Neuron (in vitro differentiated cells): Measurements from ENCODE around the gene ZYG11A.

Experiments
- H2AFZ ChIP-seq: one replicate; pipeline ENCODE4 v1.6.1; 2013; ENCODE audit warnings: low read depth, mild to moderate bottlenecking, inconsistent platforms, low read length, moderate library complexity
- H3K27me3 ChIP-seq: one replicate; pipeline ENCODE4 v1.6.1; 2013; ENCODE audit warnings: low read length; ENCODE audit not compliant: insufficient read depth
- H3K36me3 ChIP-seq: one replicate; pipeline ENCODE4 v1.6.1; 2013; ENCODE audit warnings: low read length; ENCODE audit not compliant: insufficient read depth
- H3K4me1 ChIP-seq: one replicate; pipeline ENCODE4 v1.6.1; 2013; ENCODE audit warnings: low read length; ENCODE audit not compliant: insufficient read depth
- H3K4me3 ChIP-seq: 2 replicates; pipeline ENCODE4 v1.5.1; 2013; ENCODE audit warnings: mild to moderate bottlenecking, low read length, moderate library complexity
- H3K9me3 ChIP-seq: one replicate; pipeline ENCODE4 v1.6.1; 2013; ENCODE audit warnings: low read length

The ZYG11A gene

DNA sequence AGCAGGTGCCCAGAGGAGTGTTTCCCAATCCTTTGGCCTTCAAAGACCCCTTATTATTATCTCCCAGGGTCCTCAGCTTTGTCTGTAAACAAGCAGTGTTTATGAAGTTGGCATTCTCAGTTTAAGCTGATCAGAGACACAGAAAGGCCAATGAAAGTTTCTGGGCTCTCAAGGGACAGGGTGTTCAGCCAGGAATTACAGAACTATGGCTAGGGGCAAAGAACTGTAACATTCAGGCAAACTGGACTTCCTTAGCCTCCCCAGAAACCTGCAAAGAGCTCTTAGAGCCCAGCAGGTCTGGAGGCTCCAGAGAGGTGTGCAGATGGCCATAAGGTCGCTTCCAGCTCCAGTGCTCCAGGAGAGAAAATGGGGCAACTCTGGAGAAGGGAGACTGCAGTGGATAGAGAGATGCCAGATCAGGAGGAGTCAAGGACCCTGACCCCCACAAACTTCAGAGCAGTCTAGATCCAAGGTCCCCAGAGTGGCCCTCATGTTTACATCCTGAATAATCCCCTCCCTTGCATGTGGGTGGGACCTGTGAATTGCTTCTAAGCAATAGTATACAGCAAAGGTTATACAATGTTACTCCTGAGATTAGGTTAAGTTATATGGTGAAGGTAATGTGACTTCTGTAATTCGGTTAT is 72.8 kb downstream of the ZYG11A start:
- peaks cover 13% of the 10 kb centered on the region for H3K9me3 ChIP-seq
- no peak overlapping the region for H3K4me3 ChIP-seq
- no peak overlapping the region for H2AFZ ChIP-seq
- no peaks in the 10 kb centered on the region for H3K4me1 ChIP-seq
- peaks cover 31% of the 10 kb centered on the region for H3K27me3 ChIP-seq
- H3K36me3 ChIP-seq, result no peaks in the 10 kb centered on the region

DNA sequence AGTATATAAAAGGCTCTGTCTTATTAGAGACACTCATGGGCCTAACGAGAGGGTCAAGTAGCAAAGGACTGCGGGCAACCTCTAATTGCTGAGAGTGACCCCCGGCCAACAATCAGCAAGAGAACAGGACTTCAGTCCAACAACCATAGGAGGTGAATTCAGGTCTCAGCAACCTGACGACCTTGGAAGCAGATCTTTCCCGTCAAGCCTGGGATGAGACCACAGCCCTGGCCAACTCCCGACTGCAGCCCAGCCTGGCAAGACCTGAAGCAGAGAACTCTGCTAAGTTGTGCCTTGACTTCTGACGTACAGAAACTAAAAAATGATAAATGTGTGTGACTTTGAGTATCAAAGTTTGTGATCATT is 73.3 kb downstream of the ZYG11A start:
- Histone ChIP-seq H3K4me1 (no peaks in the 10 kb centered on the region), H2AFZ (no peak overlapping the region), H3K27me3 (peaks cover 36% of the 10 kb centered on the region), H3K9me3 (peaks cover 15% of the 10 kb centered on the region), H3K4me3 (no peak overlapping the region), H3K36me3 (no peaks in the 10 kb centered on the region)

DNA sequence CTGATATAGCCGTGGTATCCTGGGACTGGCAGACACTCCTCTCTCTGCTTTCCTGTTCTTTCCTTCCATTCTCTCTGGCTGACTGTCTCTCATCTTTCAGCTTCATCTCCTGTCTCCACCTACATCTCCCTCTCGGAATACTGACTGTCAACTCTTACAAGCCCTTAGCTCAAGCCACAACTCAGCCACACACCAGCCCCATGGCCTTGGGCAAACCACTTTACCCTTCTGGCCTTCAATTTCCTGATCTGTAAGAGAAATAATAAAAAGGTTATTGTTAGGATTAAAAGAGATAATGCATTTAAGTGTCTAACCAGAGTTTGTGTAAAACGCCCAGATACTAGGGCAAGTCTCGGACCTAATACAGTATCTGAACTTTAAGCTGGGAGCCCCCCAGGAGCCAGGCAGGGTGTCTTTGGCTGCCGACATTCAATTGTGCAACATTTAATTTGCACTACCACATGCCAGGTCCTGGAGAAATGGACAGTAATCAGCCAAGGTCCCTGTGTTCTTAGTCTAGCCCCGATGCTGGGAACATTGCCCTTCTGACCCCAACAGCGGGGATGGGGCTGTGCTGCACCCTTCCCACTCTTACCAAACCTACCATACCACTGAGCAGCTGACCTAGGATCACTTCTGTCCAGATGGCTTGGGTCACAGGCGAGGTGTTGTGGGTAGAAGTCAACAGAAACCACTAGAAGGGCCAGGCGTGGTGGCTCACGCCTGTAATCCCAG is 73.8 kb downstream of the ZYG11A start:
- no peak overlapping the region for H3K4me3 ChIP-seq
- no peak overlapping the region for H2AFZ ChIP-seq
- peaks cover 42% of the 10 kb centered on the region for H3K27me3 ChIP-seq
- no peaks in the 10 kb centered on the region for H3K4me1 ChIP-seq
- H3K9me3 ChIP-seq, result peaks cover 15% of the 10 kb centered on the region
- no peaks in the 10 kb centered on the region for H3K36me3 ChIP-seq

DNA sequence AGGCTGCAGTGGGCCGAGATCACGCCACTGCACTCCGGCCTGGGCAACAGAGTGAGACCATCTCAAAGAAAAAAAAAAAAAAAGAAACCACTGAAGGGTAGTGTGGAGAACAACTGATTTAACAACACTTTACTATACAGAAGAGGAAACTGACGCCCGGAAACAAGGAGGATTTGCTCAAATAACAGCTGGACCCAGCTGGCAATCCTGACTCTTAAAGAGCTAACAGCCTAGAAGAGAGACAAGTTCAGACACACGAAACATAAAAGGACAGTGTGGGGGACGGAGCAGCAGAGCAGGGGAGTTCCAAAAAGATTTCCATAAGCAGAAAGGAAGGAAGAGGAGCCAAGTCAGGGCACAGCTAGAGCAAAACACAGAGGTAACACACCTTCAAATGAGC is 74.6 kb downstream of the ZYG11A start:
- no peak overlapping the region for H2AFZ ChIP-seq
- H3K4me3 ChIP-seq, result no peak overlapping the region
- H3K36me3 ChIP-seq, result no peaks in the 10 kb centered on the region
- H3K9me3 ChIP-seq, result peaks cover 15% of the 10 kb centered on the region
- H3K4me1 ChIP-seq, result no peaks in the 10 kb centered on the region
- peaks cover 50% of the 10 kb centered on the region for H3K27me3 ChIP-seq

DNA sequence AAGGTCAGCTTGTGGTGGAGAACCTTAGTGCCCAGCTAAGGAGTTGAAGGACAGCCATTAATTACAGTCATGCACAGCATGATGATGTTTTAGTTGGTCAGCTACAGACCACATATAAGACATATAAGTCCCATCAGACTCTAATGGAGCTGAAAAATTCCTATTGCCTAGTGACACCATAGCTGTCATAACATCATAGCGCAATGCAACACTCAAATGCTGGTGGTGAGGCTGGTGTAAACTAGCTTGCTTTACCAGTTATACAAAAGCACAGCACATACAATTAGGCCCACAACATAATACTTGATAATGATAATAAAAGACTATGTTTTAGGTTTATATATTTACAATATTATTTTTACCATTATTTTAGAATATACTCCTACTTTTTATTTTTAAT is 75.0 kb downstream of the ZYG11A start:
- Histone ChIP-seq H3K9me3 (peaks cover 16% of the 10 kb centered on the region), H3K36me3 (no peaks in the 10 kb centered on the region), H3K4me3 (no peak overlapping the region), H3K27me3 (peaks cover 54% of the 10 kb centered on the region), H2AFZ (no peak overlapping the region), H3K4me1 (no peaks in the 10 kb centered on the region)

DNA sequence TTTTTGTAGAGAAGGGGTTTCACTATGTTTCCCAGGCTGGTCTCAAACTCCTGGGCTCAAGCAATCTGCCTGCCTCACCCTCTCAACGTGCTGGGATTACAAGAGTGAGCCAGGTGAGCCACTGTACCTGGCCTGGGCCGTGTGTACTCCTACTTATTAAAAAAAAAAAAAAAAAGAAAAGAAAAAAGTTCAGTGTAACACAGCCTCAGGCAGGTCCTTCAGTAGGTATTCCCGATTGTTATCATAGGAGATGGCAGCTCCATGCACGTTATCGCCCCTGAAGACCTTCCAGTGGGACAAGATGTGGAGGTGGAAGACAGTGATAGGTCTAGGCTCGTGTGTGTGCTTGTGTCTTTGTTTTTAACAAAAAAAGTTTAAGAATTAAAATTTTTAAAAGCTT is 75.6 kb downstream of the ZYG11A start:
- no peak overlapping the region for H3K4me3 ChIP-seq
- no peaks in the 10 kb centered on the region for H3K4me1 ChIP-seq
- H3K27me3 ChIP-seq, result peaks cover 59% of the 10 kb centered on the region
- peaks cover 19% of the 10 kb centered on the region for H3K9me3 ChIP-seq
- H3K36me3 ChIP-seq, result no peaks in the 10 kb centered on the region
- H2AFZ ChIP-seq, result no peak overlapping the region

DNA sequence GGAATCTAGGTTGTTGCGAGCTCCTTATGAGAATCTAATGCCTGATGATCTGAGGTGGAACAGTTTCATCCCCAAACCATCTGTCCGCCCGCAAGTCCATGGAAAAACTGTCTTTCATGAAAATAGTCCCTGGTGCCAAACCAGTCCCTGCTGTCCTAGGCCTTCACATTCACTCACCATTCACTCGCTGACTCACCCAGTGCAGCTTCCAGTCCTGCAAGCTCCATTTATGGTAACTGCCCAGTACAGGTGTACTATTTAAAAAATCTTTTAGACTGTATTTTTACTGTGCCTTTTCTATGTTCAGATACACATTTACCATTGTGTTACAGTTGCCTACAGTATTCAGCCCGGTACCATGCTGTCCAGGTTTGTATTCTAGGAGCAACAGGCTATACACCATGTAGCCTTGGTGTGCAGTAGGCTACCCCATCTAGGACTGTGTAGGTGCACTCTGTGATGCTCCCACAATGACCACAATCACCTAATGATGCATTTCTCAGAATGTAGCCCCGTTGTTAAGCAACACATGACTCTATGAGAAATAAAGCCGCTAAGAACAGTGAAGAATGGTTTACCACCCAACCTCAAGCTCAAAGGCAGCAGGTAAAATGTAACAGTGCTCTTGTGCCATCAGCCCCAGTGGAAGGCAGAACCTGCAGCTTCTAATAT is 76.6 kb downstream of the ZYG11A start:
- Histone ChIP-seq H3K4me1 (no peaks in the 10 kb centered on the region), H3K36me3 (no peaks in the 10 kb centered on the region), H3K27me3 (peaks cover 63% of the 10 kb centered on the region), H2AFZ (no peak overlapping the region), H3K9me3 (peaks cover 19% of the 10 kb centered on the region), H3K4me3 (no peak overlapping the region)

DNA sequence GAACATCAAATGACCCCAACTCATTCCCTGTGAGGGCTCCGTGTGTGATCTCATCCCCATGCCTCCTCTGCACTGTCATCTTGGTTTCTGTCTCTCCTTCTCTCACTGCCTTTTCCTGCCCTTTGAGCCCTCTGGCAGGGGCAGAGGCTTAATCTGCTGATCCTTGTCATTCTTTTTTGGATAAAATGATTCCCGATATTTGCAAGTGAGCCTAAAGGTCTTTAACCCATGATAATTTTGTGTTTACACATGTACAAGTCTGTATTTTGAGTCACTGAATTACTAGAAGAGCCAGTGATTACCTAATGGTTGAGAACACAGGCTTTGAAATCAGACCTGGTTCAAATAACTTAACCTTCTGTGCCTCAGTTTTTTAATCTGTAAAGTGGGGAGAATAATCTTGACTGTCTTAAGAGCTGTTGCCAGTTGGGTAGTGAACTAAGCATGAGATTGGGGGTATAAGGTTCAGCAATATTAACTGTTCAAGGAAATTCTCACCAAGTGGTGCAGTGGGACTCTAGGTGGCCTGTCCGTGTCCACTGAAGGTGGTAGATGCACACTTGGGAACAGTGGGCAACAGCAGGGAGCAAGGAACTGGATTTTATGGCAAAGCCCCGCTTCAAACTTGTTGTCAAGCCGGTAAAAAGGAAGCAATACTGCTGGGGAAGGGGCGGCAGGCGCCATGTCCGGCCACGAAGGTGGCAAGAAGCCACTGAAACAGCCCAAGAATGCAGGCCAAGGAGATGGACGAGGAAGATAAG is 77.3 kb downstream of the ZYG11A start:
- H3K4me3 ChIP-seq, result no peak overlapping the region
- no peak overlapping the region for H2AFZ ChIP-seq
- no peaks in the 10 kb centered on the region for H3K36me3 ChIP-seq
- no peaks in the 10 kb centered on the region for H3K4me1 ChIP-seq
- H3K9me3 ChIP-seq, result peaks cover 19% of the 10 kb centered on the region
- H3K27me3 ChIP-seq, result peaks cover 58% of the 10 kb centered on the region

DNA sequence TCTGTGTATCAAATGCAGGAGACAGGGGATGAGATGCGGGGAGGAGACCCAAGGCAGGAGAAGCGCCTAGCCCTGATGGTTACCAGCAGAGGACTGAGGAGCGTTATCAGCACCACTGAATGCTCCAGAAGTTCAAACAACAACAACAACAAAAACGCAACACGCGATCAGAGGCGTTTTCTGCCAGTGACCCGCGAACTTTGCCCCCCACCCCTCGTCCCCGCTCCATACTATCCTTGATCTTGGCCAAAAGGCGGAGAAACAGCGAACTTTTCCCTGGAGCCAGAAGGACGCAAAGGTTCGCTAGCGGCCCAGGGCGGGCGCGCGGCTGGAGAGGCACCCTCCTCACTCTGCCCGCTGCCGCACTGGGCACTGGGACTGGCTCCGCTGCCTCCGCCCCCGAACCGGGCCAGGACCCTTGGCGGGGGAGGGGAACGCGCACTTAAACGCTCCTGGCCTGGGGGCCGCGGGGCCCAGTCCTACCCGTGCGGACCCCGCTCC is 78.3 kb downstream of the ZYG11A start:
- H3K9me3 ChIP-seq, result peaks cover 19% of the 10 kb centered on the region
- no peak overlapping the region for H3K4me3 ChIP-seq
- no peaks in the 10 kb centered on the region for H3K4me1 ChIP-seq
- H2AFZ ChIP-seq, result peak overlapping the region; percentile 21
- peaks cover 54% of the 10 kb centered on the region for H3K27me3 ChIP-seq
- no peaks in the 10 kb centered on the region for H3K36me3 ChIP-seq

DNA sequence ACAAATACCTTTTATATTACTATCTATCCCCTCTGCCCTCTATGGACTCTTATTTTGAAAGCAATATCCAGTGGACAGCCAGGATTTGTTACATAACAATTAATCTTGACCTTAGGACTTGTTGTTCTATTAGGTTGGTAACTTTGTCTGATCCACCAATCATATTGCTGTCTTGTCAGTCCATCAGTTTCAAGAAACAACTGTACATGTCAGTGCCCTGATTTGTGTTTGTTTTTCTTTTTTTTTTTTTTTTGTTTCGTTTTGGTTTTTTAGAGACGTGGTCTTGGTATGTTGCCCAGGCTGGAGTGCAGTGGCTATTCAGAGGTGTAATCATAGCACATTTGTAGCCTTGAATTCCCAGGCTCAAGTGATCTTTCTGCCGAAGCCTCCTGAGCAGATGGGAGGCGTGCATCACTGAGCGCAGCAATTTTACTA is 83.0 kb downstream of the ZYG11A start:
- Histone ChIP-seq H3K4me1 (no peaks in the 10 kb centered on the region), H2AFZ (no peak overlapping the region), H3K9me3 (peaks cover 6% of the 10 kb centered on the region), H3K36me3 (no peaks in the 10 kb centered on the region), H3K27me3 (peaks cover 45% of the 10 kb centered on the region), H3K4me3 (no peak overlapping the region)

DNA sequence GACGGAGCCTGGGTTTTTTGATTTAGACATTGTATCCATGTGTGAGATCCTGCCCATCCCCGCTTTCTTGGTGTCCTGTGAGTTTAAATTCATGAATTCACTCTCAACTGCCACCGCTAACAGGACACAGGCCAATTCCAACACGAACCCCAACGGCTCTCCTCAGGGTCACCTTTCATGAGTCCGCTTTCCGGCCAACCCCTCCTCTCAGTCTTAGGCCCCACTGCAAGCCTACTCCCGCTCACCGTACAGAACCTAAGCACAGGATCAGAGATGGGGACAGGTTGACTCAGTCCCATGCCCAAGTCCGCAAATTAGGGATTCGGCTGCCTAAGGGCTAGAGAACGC is 84.3 kb downstream of the ZYG11A start:
- peaks cover 32% of the 10 kb centered on the region for H3K27me3 ChIP-seq

DNA sequence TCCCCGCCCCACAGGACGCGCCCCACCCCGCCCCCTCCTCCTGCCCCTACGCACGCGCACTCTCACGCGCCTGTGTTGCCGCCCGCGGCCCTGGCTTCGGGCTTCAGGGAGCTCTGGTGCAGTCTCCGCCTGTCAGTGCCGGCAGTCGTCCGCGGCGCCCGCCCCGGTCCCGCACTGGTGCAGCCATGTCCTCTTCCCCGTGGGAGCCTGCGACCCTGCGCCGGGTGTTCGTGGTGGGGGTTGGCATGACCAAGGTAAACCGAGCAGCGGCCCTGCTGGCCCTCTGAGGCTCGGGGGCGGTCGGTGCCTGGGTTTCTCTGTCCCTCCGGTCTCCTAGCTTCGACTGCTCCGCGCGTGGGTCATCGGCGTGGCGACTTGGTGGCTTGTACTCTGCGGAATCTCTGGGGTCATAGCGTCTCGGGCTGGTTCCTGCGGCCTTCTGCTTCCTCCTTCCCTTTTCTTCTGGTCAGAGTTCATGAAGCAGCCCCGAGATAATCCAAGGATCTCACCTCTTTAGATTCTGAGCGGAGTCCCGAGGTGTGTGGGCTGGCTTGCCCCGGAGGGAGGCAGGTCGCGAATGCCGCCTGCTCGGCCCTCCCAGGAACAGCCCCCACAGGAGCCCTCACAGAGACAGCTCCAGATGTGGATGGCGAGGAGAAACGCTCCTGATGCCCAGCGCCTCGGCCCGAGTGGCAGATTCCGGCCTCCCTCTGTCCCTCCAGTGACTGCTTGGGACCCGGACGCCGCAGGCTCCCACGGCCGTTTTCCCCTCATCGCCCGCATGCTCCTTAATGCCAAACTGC is 84.9 kb downstream of the ZYG11A start, which contains the start of gene SCP2:
Gene SCP2 (plus strand): TSS at position 65 of the 803 bp plus-strand sequence. CDS start 121 bp downstream, at position 186.
- H3K36me3 ChIP-seq, result no peaks in the 10 kb centered on the region
- peak within 1 kb of the TSS; percentile 74 for H2AFZ ChIP-seq
- no peaks in the 10 kb centered on the region for H3K4me1 ChIP-seq
- peaks cover 4% of the 10 kb centered on the region for H3K9me3 ChIP-seq
- H3K27me3 ChIP-seq, result peaks cover 27% of the 10 kb centered on the region
- H3K4me3 ChIP-seq, result peak within 1 kb of the TSS; percentile 54

More for the DNA sequence above, 84.3 kb downstream of the ZYG11A start:
- peaks cover 4% of the 10 kb centered on the region for H3K9me3 ChIP-seq
- H2AFZ ChIP-seq, result peak overlapping the region; percentile 74
- no peaks in the 10 kb centered on the region for H3K36me3 ChIP-seq
- H3K4me3 ChIP-seq, result peak overlapping the region; percentile 54
- no peaks in the 10 kb centered on the region for H3K4me1 ChIP-seq
